GM12801 (cell line): ENCODE measurements around the gene FRYL.

ENCODE experiments used
- CTCF ChIP-seq: IDR thresholded peaks from one replicate; pipeline ENCODE4 v1.5.1; 2011; ENCODE audit warnings: control low read depth; ENCODE audit not compliant: insufficient read length; ENCODE audit errors: extremely low read depth

FRYL gene

DNA sequence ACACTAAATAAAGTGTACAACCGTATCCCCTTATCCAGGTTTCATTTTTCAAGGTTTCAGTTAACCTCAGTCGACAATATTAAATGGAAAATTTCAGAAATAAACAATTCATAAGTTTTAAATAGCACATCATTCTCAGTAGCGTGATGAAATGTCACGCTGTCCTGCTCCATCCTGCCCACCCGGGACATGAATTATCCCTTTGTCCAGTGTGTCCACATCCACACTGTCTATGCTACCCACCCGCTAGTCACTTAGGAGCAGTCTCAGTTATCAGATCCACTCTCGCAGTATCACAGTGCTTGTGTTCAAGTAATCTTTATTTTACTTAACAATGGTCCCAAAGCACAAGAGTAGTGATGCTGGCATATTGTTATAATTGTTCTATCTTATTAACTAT is 54.7 kb downstream of the FRYL start:
- no peak for TF ChIP-seq CTCF

- no peak for TF ChIP-seq CTCF
Measured at GRCh38 chr4:48722509-48723446, 57.3 kb downstream of the FRYL start.

- no peak for TF ChIP-seq CTCF
Measured at GRCh38 chr4:48720459-48720858, 59.6 kb downstream of the FRYL start.

DNA sequence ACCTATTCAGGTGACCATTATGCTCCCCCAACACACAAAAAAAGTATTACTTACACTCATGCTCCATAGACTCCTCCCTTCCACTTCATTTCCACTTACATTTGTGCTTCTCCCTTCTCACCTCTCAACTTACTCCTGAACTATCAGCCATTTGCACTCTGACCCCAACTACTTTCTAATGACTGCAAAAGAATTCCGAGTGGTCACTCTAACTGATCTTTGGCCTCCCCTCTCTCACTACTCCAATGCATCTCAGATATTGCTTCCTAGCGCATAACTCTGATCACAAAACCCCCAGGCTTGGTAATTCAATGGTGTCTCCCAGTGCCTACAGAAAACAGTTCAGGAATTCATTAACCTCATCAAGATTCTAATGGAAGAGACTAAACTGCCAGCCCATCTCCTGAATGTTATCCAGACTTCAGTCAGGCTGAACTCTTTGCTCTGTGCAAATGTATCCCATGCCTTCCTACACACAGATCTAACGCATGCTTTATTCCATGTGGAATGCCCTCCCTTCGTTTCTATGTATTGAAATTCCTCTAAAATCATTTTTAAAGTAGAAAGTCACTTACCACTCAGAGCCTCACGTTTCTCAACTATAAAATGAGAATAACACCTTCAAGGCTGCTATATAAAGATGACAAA is 61.1 kb downstream of the FRYL start:
- no peak for TF ChIP-seq CTCF

- TF ChIP-seq CTCF, result no peak
Measured at GRCh38 chr4:48710446-48711209, 69.5 kb downstream of the FRYL start.

GRCh38 chr4:48709901-48710300 is 70.2 kb downstream of the FRYL start:
- no peak for TF ChIP-seq CTCF

DNA sequence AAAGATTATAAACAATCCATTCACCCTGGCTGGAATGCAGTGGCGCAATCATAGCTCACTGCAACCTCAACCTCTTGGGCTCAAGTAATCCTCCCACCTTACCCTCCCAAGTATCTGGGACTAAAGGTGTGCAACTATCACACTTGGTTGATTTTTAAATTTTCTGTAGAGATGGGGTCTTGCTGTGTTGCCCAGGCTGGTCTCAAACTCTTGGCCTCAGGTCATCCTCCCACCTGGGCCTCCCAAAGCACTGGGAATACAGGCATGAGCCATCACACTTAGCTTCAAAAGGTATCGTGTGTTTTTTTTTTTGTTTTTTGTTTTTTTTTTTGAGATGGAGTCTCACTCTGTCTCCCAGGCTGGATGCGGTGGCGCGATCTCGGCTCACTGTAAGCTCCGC is 71.5 kb downstream of the FRYL start:
- no peak for TF ChIP-seq CTCF
